Measurements from ENCODE around the gene CTIF.

Gene CTIF

GRCh38 chr18:48689548-48689947 is 150.7 kb downstream of the CTIF start:
- no peaks in the 10 kb centered on the region for H3K4me1 ChIP-seq (ENCODE audit: control insufficient read depth in 1 of 2, insufficient read depth in 1 of 2, low read depth in 1 of 2, low read length in 1 of 2)
- H3K36me3 ChIP-seq: no peaks in the 10 kb centered on the region
- no peak overlapping the region for H3K4me3 ChIP-seq (ENCODE audit: low read depth in 1 of 2, low read length in 1 of 2)
- no peaks in the 10 kb centered on the region for H3K9me3 ChIP-seq
- H3K27me3 ChIP-seq: no peaks in the 10 kb centered on the region
- no peak overlapping the region for H3K27ac ChIP-seq
- no peak for TF ChIP-seq CTCF (IDR thresholded peaks at IDR 0.05)

- TF ChIP-seq CTCF (IDR thresholded peaks at IDR 0.05): no peak
- Histone ChIP-seq H3K27ac (no peak overlapping the region), H3K9me3 (no peaks in the 10 kb centered on the region), H3K4me1 (ENCODE audit: control insufficient read depth in 1 of 2, insufficient read depth in 1 of 2, low read depth in 1 of 2, low read length in 1 of 2) (no peaks in the 10 kb centered on the region), H3K4me3 (ENCODE audit: low read depth in 1 of 2, low read length in 1 of 2) (no peak overlapping the region), H3K36me3 (no peaks in the 10 kb centered on the region), H3K27me3 (no peaks in the 10 kb centered on the region)
Measured at GRCh38 chr18:48690494-48690893, 151.7 kb downstream of the CTIF start.

GRCh38 chr18:48693006-48693405 is 154.2 kb downstream of the CTIF start:
- H3K4me1 ChIP-seq (ENCODE audit: control insufficient read depth in 1 of 2, insufficient read depth in 1 of 2, low read depth in 1 of 2, low read length in 1 of 2): no peaks in the 10 kb centered on the region
- H3K27me3 ChIP-seq: no peaks in the 10 kb centered on the region
- no peak overlapping the region for H3K4me3 ChIP-seq (ENCODE audit: low read depth in 1 of 2, low read length in 1 of 2)
- H3K27ac ChIP-seq: no peak overlapping the region
- no peaks in the 10 kb centered on the region for H3K36me3 ChIP-seq
- H3K9me3 ChIP-seq: no peaks in the 10 kb centered on the region
- TF ChIP-seq CTCF (IDR thresholded peaks at IDR 0.05): no peak

GRCh38 chr18:48693625-48694262 is 154.9 kb downstream of the CTIF start:
- no peaks in the 10 kb centered on the region for H3K4me1 ChIP-seq (ENCODE audit: control insufficient read depth in 1 of 2, insufficient read depth in 1 of 2, low read depth in 1 of 2, low read length in 1 of 2)
- H3K27ac ChIP-seq: no peak overlapping the region
- H3K27me3 ChIP-seq: no peaks in the 10 kb centered on the region
- TF ChIP-seq CTCF (IDR thresholded peaks at IDR 0.05): no peak
- H3K36me3 ChIP-seq: no peaks in the 10 kb centered on the region
- H3K4me3 ChIP-seq (ENCODE audit: low read depth in 1 of 2, low read length in 1 of 2): no peak overlapping the region
- H3K9me3 ChIP-seq: no peaks in the 10 kb centered on the region

- Histone ChIP-seq H3K36me3 (no peaks in the 10 kb centered on the region), H3K27ac (no peak overlapping the region), H3K4me1 (ENCODE audit: control insufficient read depth in 1 of 2, insufficient read depth in 1 of 2, low read depth in 1 of 2, low read length in 1 of 2) (no peaks in the 10 kb centered on the region), H3K4me3 (ENCODE audit: low read depth in 1 of 2, low read length in 1 of 2) (no peak overlapping the region), H3K27me3 (no peaks in the 10 kb centered on the region), H3K9me3 (no peaks in the 10 kb centered on the region)
- no peak for TF ChIP-seq CTCF (IDR thresholded peaks at IDR 0.05)
Measured at GRCh38 chr18:48694295-48694694, 155.5 kb downstream of the CTIF start.

- H3K27me3 ChIP-seq: no peaks in the 10 kb centered on the region
- no peaks in the 10 kb centered on the region for H3K36me3 ChIP-seq
- no peak overlapping the region for H3K27ac ChIP-seq
- H3K4me1 ChIP-seq (ENCODE audit: control insufficient read depth in 1 of 2, insufficient read depth in 1 of 2, low read depth in 1 of 2, low read length in 1 of 2): no peaks in the 10 kb centered on the region
- no peaks in the 10 kb centered on the region for H3K9me3 ChIP-seq
- no peak overlapping the region for H3K4me3 ChIP-seq (ENCODE audit: low read depth in 1 of 2, low read length in 1 of 2)
- no peak for TF ChIP-seq CTCF (IDR thresholded peaks at IDR 0.05)
Measured at GRCh38 chr18:48695671-48696070, 156.8 kb downstream of the CTIF start.
